ENCODE measurements around the gene MYO1D. TPM values are rescaled to one million over a fixed set of nuclear protein-coding genes. Genes with fewer than 3 reads are reported as not detected.

Gene MYO1D
- total and polyA plus RNA-seq, 2 donors (not counting 1 experiment from before 2014, with no cell fraction given), result 5.4 to 26.7 TPM

DNA sequence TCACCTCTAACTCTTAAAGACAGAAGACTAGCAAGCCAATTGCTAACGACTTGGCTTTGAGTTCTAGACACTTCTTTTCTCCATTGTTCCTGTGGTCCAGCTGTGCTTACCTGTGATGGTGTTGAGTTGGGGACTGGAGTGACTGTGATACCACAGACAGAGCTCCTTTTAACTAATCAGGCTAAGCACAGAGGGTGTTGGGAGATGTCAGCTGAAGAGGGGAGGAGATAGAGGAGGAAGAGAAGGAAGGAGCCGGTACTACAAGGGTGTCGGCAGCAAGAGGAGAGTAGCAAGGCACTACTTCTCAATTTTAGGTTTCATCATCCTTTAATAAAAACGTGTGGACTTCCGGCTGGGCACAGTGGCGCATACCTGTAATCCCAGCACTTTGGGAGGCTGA, 5.1 kb upstream of the MYO1D start:
- Mint-ChIP-seq H3K9me3 (ENCODE audit: insufficient read depth) (no peaks in the 10 kb centered on the region), H3K27ac (no peak overlapping the region), H3K27me3 (peaks cover 23% of the 10 kb centered on the region), H3K4me1 (peaks cover 13% of the 10 kb centered on the region), H3K4me3 (no peak overlapping the region)
- H3K9me3 ChIP-seq (ENCODE audit: control extremely low read depth in 1 of 3, control insufficient read depth in 2 of 3, insufficient read depth in 1 of 3, low read length in 2 of 3), result no peaks in the 10 kb centered on the region
- ATAC-seq (ENCODE audit: low read depth) (no peak), DNase-seq (no peak)
- no peak overlapping the region for H3K4me3 ChIP-seq (ENCODE audit: control extremely low read depth in 1 of 5, extremely low read depth in 1 of 5, insufficient read depth in 1 of 5, low read depth in 2 of 5, low read length in 4 of 5)
- intact Hi-C loops (cut with micrococcal nuclease), result no loop called here
- H3K27me3 ChIP-seq (replicated peaks in 1 of 4; ENCODE audit: control extremely low read depth in 1 of 4, control insufficient read depth in 3 of 4, insufficient read depth in 4 of 4, low read length in 3 of 4), result peaks cover 0 to 4% (median 1%) of the 10 kb centered on the region in 4 experiments
- ChIA-PET POLR2A (no interaction called here), CTCF (interaction anchor here (1.0 to 8.7 kb wide), 2 partner anchors 102 to 421 kb away, joined by 3 to 175 read pairs; no protein-coding TSS in a partner anchor)
- no peaks in the 10 kb centered on the region for H3K36me3 ChIP-seq (replicated peaks in 1 of 2; ENCODE audit: control extremely low read depth in 1 of 2, control insufficient read depth in 1 of 2, extremely low read depth in 1 of 2, insufficient read depth in 2 of 2, low read length in 1 of 2)
- no peak overlapping the region for H2AFZ ChIP-seq (ENCODE audit: insufficient read depth, low read depth, low read length, poor library complexity, severe bottlenecking)
- 100% methylated on average over 1 of the region's 6 CpGs for WGBS (ENCODE audit: insufficient coverage)
- H3K9ac ChIP-seq (ENCODE audit: low read length), result no peak overlapping the region
- H4K20me1 ChIP-seq (ENCODE audit: control insufficient read depth, insufficient read depth, low read length, poor library complexity, severe bottlenecking), result no peaks in the 10 kb centered on the region
- peaks cover 5 to 11% of the 10 kb centered on the region in 2 donors for H3K4me1 ChIP-seq (ENCODE audit: control insufficient read depth in 2 of 2, insufficient read depth in 2 of 2, low read length in 2 of 2)
- TF ChIP-seq CTCF (IDR thresholded peaks at IDR 0.05), result no peak
- no peak for TF ChIP-seq EZH2 (IDR thresholded peaks at IDR 0.05; ENCODE audit: borderline replicate concordance, insufficient read depth, low read depth, low read length, poor library complexity, severe bottlenecking)
- H3K27ac ChIP-seq (ENCODE audit: low read length in 2 of 2), result no peak overlapping the region
- H3K79me2 ChIP-seq (ENCODE audit: control insufficient read depth, insufficient read depth, low read length), result no peaks in the 10 kb centered on the region
- H3K4me2 ChIP-seq (replicated peaks; ENCODE audit: low read depth, low read length, poor library complexity, severe bottlenecking), result no peak overlapping the region

GRCh38 chr17:32880671-32881453, 3.9 kb upstream of the MYO1D start:
- Histone ChIP-seq H3K27ac (ENCODE audit: low read length in 2 of 2) (no peak overlapping the region), H3K79me2 (ENCODE audit: control insufficient read depth, insufficient read depth, low read length) (no peaks in the 10 kb centered on the region), H2AFZ (ENCODE audit: insufficient read depth, low read depth, low read length, poor library complexity, severe bottlenecking) (no peak overlapping the region), H3K4me3 (ENCODE audit: control extremely low read depth in 1 of 5, extremely low read depth in 1 of 5, insufficient read depth in 1 of 5, low read depth in 2 of 5, low read length in 4 of 5) (no peak overlapping the region), H3K9me3 (ENCODE audit: control extremely low read depth in 1 of 3, control insufficient read depth in 2 of 3, insufficient read depth in 1 of 3, low read length in 2 of 3) (no peaks in the 10 kb centered on the region), H3K4me1 (ENCODE audit: control insufficient read depth in 2 of 2, insufficient read depth in 2 of 2, low read length in 2 of 2) (peaks cover 9 to 16% of the 10 kb centered on the region in 2 donors), H3K27me3 (replicated peaks in 1 of 4; ENCODE audit: control extremely low read depth in 1 of 4, control insufficient read depth in 3 of 4, insufficient read depth in 4 of 4, low read length in 3 of 4) (peaks cover 0 to 4% (median 0%) of the 10 kb centered on the region in 4 experiments), H3K9ac (ENCODE audit: low read length) (no peak overlapping the region), H4K20me1 (ENCODE audit: control insufficient read depth, insufficient read depth, low read length, poor library complexity, severe bottlenecking) (no peaks in the 10 kb centered on the region), H3K4me2 (replicated peaks; ENCODE audit: low read depth, low read length, poor library complexity, severe bottlenecking) (no peak overlapping the region), H3K36me3 (replicated peaks in 1 of 2; ENCODE audit: control extremely low read depth in 1 of 2, control insufficient read depth in 1 of 2, extremely low read depth in 1 of 2, insufficient read depth in 2 of 2, low read length in 1 of 2) (no peaks in the 10 kb centered on the region)
- DNase-seq (no peak), ATAC-seq (ENCODE audit: low read depth) (no peak)
- TF ChIP-seq CTCF (IDR thresholded peaks at IDR 0.05), result no peak
- no peak for TF ChIP-seq EZH2 (IDR thresholded peaks at IDR 0.05; ENCODE audit: borderline replicate concordance, insufficient read depth, low read depth, low read length, poor library complexity, severe bottlenecking)
- H3K4me3 Mint-ChIP-seq, result no peak overlapping the region
- H3K27ac Mint-ChIP-seq, result no peak overlapping the region
- no peaks in the 10 kb centered on the region for H3K9me3 Mint-ChIP-seq (ENCODE audit: insufficient read depth)
- H3K27me3 Mint-ChIP-seq, result peaks cover 20% of the 10 kb centered on the region
- peaks cover 17% of the 10 kb centered on the region for H3K4me1 Mint-ChIP-seq
- intact Hi-C loops (cut with micrococcal nuclease), result no loop called here
- CTCF ChIA-PET, result interaction anchor here (1.0 to 8.7 kb wide), 2 partner anchors 100 to 419 kb away, joined by 3 to 175 read pairs; no protein-coding TSS in a partner anchor
- WGBS (ENCODE audit: insufficient coverage), result 87% methylated on average over 5 of the region's 6 CpGs
- POLR2A ChIA-PET, result no interaction called here
